Stimulated activated CD4-positive, alpha-beta T cell treated with anti-CD3 and anti-CD28 coated beads, Interleukin-1b, Interleukin-23, amount 100 ng/mL, for 24 hours (primary cell): ENCODE results near the gene FUT7.
"Not testable (repeated sequence)": the region's sequence is repeated elsewhere in the genome, so short reads cannot be mapped to it uniquely, and the experiment has no call there.

Experiments
- DNase-seq, 4 experiments: peaks; one replicate each; pipeline ENCODE4 v3.0.0-alpha.2; 2020; ENCODE audit warnings: low read depth in 4 of 4, low spot score in 1 of 4

The FUT7 gene

GRCh38 chr9:137034039-137034708 lies 2.3 kb upstream of the FUT7 start:
- no peak for DNase-seq

GRCh38 chr9:137033481-137033880 lies 1.6 kb upstream of the FUT7 start:
- DNase-seq, result not testable (repeated sequence)

- DNase-seq, result no peak
Observed at GRCh38 chr9:137032858-137033257, 970 bp upstream of the FUT7 start.

GRCh38 chr9:137030538-137031527 lies 1.1 kb downstream of the FUT7 start:
- DNase-seq, result peak in 1 of 4 experiments; percentile 33

GRCh38 chr9:137030006-137030405 lies 1.9 kb downstream of the FUT7 start:
- no peak for DNase-seq

- peak; percentile 55 to 68 (median 62) for DNase-seq
Observed at GRCh38 chr9:137029058-137029936, 2.6 kb downstream of the FUT7 start.

- peak in 2 of 4 experiments; percentile 44 to 54 for DNase-seq
Observed at GRCh38 chr9:137028263-137029057, 3.4 kb downstream of the FUT7 start.

GRCh38 chr9:137027369-137028262 lies 4.3 kb downstream of the FUT7 start, which contains the start of gene ABCA2:
ABCA2 (minus strand) TSS chr9:137028237; CDS start chr9:137028140, 97 bp downstream.
- DNase-seq, result no peak

GRCh38 chr9:137026828-137027227 lies 5.1 kb downstream of the FUT7 start:
- DNase-seq, result no peak

- no peak for DNase-seq
Observed at GRCh38 chr9:137026384-137026783, 5.5 kb downstream of the FUT7 start.

GRCh38 chr9:137025517-137025966 lies 6.3 kb downstream of the FUT7 start:
- DNase-seq, result no peak

GRCh38 chr9:137023583-137023991 lies 8.3 kb downstream of the FUT7 start:
- DNase-seq, result no peak

- DNase-seq, result no peak
Observed at GRCh38 chr9:137023157-137023556, 8.7 kb downstream of the FUT7 start.

GRCh38 chr9:137022662-137023008 lies 9.3 kb downstream of the FUT7 start:
- no peak for DNase-seq

GRCh38 chr9:137021979-137022661 lies 9.8 kb downstream of the FUT7 start:
- peak; percentile 49 to 81 (median 58) for DNase-seq

- no peak for DNase-seq
Observed at GRCh38 chr9:137021568-137021978, 10.3 kb downstream of the FUT7 start.

- no peak for DNase-seq
Observed at GRCh38 chr9:137020771-137021567, 10.9 kb downstream of the FUT7 start.
